ENCODE data around the gene MMEL1. TPM values are rescaled to one million over a fixed set of nuclear protein-coding genes. Genes with fewer than 3 reads are reported as not detected.

The MMEL1 gene
- total and polyA plus RNA-seq, 2 of the 13 experiments (the other 11 are each of a cell fraction or from before 2014, with no cell fraction given): 0.48 TPM; not detected in 1

DNA sequence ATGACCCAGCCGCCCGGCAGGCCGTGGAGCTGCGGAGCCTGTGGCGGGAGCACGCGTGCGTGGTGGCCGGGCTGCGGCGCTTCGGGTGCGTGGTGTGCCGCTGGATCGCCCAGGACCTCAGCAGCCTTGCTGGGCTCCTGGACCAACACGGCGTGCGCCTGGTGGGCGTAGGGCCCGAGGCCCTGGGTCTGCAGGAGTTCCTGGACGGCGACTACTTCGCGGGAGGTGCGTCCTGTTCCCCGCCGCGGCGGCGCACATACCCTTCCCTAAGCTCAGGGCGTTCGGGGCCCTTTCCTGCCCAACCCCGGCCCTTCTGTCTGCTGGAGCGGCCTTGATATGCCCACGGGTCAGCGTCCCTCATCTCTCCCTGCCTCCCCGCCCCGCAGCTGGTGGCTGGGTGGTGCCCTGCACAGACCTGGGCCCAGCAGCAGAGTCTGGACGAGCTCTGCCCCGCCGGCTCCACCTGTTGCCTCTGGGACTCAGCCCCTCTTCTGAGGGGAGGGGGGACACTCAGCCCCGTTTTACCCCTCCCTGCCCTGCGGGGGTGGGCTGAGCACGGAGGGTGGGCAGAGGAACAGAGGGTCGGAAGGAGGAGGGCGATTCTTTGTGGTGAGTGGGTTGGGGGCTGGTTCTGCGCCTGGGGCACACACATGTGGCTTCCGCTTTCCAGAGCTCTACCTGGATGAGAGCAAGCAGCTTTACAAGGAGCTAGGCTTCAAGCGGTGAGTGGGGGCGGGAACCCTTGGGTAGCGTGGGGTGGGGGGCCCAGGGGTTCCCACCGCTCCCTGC lies 45.6 kb downstream of the MMEL1 start (continued):
- TF ChIP-seq, protein P1, sequence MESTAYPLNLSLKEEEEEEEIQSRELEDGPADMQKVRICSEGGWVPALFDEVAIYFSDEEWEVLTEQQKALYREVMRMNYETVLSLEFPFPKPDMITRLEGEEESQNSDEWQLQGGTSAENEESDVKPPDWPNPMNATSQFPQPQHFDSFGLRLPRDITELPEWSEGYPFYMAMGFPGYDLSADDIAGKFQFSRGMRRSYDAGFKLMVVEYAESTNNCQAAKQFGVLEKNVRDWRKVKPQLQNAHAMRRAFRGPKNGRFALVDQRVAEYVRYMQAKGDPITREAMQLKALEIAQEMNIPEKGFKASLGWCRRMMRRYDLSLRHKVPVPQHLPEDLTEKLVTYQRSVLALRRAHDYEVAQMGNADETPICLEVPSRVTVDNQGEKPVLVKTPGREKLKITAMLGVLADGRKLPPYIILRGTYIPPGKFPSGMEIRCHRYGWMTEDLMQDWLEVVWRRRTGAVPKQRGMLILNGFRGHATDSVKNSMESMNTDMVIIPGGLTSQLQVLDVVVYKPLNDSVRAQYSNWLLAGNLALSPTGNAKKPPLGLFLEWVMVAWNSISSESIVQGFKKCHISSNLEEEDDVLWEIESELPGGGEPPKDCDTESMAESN (CRISPR knock-in tag; conservative IDR thresholded peaks at IDR 0.05): 0 out of 2 replicates have a peak, but pooled peaks have one; percentile 36
- TF ChIP-seq, protein P2, sequence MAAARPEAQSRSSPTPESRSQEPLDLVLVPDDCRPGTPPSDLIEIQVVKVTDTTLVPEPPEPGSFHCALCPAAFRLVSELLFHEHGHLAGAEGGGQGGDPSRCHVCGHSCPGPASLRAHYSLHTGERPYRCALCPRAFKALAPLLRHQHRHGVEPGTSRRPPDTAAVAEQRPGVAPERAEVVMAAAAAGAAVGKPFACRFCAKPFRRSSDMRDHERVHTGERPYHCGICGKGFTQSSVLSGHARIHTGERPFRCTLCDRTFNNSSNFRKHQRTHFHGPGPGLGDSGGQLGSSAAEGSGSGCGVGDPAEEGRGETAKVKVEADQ (CRISPR knock-in tag; IDR thresholded peaks at IDR 0.05; ENCODE audit: borderline replicate concordance): no peak
- TF ChIP-seq ZNF430 (CRISPR knock-in tag; IDR thresholded peaks at IDR 0.05): 0 out of 2 replicates have a peak, but pooled peaks have one; percentile 6
- TF ChIP-seq FOXO1 (CRISPR knock-in tag; IDR thresholded peaks at IDR 0.05): no peak
- no peak for TF ChIP-seq ZNF660 (CRISPR knock-in tag; IDR thresholded peaks at IDR 0.05; ENCODE audit: borderline replicate concordance, low read depth)
- no peak for TF ChIP-seq STAT5B (CRISPR knock-in tag; IDR thresholded peaks at IDR 0.05)
- TF ChIP-seq, protein P3, sequence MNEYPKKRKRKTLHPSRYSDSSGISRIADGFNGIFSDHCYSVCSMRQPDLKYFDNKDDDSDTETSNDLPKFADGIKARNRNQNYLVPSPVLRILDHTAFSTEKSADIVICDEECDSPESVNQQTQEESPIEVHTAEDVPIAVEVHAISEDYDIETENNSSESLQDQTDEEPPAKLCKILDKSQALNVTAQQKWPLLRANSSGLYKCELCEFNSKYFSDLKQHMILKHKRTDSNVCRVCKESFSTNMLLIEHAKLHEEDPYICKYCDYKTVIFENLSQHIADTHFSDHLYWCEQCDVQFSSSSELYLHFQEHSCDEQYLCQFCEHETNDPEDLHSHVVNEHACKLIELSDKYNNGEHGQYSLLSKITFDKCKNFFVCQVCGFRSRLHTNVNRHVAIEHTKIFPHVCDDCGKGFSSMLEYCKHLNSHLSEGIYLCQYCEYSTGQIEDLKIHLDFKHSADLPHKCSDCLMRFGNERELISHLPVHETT (CRISPR knock-in tag; conservative IDR thresholded peaks at IDR 0.05): no peak
- TF ChIP-seq YEATS4 (CRISPR knock-in tag; IDR thresholded peaks at IDR 0.05; ENCODE audit: borderline replicate concordance): peak; percentile 35; the same call in 1 of the 2 replicates
- TF ChIP-seq, protein P4, sequence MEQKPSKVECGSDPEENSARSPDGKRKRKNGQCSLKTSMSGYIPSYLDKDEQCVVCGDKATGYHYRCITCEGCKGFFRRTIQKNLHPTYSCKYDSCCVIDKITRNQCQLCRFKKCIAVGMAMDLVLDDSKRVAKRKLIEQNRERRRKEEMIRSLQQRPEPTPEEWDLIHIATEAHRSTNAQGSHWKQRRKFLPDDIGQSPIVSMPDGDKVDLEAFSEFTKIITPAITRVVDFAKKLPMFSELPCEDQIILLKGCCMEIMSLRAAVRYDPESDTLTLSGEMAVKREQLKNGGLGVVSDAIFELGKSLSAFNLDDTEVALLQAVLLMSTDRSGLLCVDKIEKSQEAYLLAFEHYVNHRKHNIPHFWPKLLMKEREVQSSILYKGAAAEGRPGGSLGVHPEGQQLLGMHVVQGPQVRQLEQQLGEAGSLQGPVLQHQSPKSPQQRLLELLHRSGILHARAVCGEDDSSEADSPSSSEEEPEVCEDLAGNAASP (CRISPR knock-in tag; IDR thresholded peaks at IDR 0.05; ENCODE audit: borderline replicate concordance): no peak
- no peak for TF ChIP-seq MXD4 (CRISPR knock-in tag; IDR thresholded peaks at IDR 0.05)
- TF ChIP-seq, protein P5, sequence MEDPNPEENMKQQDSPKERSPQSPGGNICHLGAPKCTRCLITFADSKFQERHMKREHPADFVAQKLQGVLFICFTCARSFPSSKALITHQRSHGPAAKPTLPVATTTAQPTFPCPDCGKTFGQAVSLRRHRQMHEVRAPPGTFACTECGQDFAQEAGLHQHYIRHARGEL (CRISPR knock-in tag; IDR thresholded peaks at IDR 0.05): no peak
- no peak for TF ChIP-seq ZFAT (CRISPR knock-in tag; conservative IDR thresholded peaks at IDR 0.05)
- TF ChIP-seq ERF (CRISPR knock-in tag; IDR thresholded peaks at IDR 0.05): no peak
- TF ChIP-seq NFE2L1 (CRISPR knock-in tag; IDR thresholded peaks at IDR 0.05; ENCODE audit: borderline replicate concordance): no peak
- TF ChIP-seq, protein P6, sequence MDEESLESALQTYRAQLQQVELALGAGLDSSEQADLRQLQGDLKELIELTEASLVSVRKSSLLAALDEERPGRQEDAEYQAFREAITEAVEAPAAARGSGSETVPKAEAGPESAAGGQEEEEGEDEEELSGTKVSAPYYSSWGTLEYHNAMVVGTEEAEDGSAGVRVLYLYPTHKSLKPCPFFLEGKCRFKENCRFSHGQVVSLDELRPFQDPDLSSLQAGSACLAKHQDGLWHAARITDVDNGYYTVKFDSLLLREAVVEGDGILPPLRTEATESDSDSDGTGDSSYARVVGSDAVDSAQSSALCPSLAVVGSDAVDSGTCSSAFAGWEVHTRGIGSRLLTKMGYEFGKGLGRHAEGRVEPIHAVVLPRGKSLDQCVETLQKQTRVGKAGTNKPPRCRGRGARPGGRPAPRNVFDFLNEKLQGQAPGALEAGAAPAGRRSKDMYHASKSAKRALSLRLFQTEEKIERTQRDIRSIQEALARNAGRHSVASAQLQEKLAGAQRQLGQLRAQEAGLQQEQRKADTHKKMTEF (CRISPR knock-in tag; IDR thresholded peaks at IDR 0.05): no peak
- TF ChIP-seq MIER3 (CRISPR knock-in tag; IDR thresholded peaks at IDR 0.05; ENCODE audit: borderline replicate concordance): no peak
- TF ChIP-seq ZIK1 (CRISPR knock-in tag; IDR thresholded peaks at IDR 0.05; ENCODE audit: borderline replicate concordance, low read depth): no peak
- TF ChIP-seq ZNF501 (CRISPR knock-in tag; IDR thresholded peaks at IDR 0.05): peak; percentile 49; the same call in 1 of the 2 replicates
- no peak for TF ChIP-seq ZNF598 (CRISPR knock-in tag; IDR thresholded peaks at IDR 0.05; ENCODE audit: borderline replicate concordance)
- no peak for TF ChIP-seq ARHGAP35 (CRISPR knock-in tag; IDR thresholded peaks at IDR 0.05; ENCODE audit: borderline replicate concordance)
- no peak for TF ChIP-seq GPN1 (CRISPR knock-in tag; IDR thresholded peaks at IDR 0.05; ENCODE audit: borderline replicate concordance)
- no peak for TF ChIP-seq HNF4A (CRISPR knock-in tag; IDR thresholded peaks at IDR 0.05)

All from HepG2 (cell line).